A673 (cell line): ENCODE measurements around the gene ZNF384.

Source experiments
- CTCF ChIP-seq: fragments of 300-800, 200-600 bp; sonication (generic); conservative IDR thresholded peaks from 2 replicates; pipeline ENCODE4 v1.5.1; 2017; ENCODE audit warnings: low read depth, mild to moderate bottlenecking, antibody characterized with exemption, low read length, moderate library complexity, mixed read lengths
- EZH2 ChIP-seq: fragments of 200-600 bp; sonication (generic); IDR thresholded peaks from 2 replicates; pipeline ENCODE4 v1.6.1; 2017; ENCODE audit warnings: borderline replicate concordance, low read depth, mild to moderate bottlenecking, mixed read lengths, antibody characterized with exemption, low read length; ENCODE audit not compliant: poor library complexity, severe bottlenecking

GRCh38 chr12:6684609-6685008, 4.6 kb downstream of the ZNF384 start:
- TF ChIP-seq CTCF (peak; percentile 74), EZH2 (no peak)
